Peyer's patch (tissue), 4 donors: Measurements from ENCODE around the gene ENOPH1. TPM values are rescaled to one million over a fixed set of nuclear protein-coding genes. Genes with fewer than 3 reads are reported as not detected.

Experiments used
- DNase-seq, 3 donors: peaks; one replicate each; pipeline ENCODE4 v3.0.0-alpha.2; 2017 to 2019
- H3K27ac ChIP-seq, 4 donors: fragments of 200-600 bp; sonication (generic); one replicate each; pipeline ENCODE4 v1.5.1; 2016 to 2019
- H3K27me3 ChIP-seq, 2 donors: fragments of 200-600 bp; sonication (generic); one replicate each; pipeline ENCODE4 v1.5.1; 2019
- H3K36me3 ChIP-seq, 3 donors: fragments of 200-600 bp; sonication (generic); one replicate each; pipeline ENCODE4 v1.5.1; 2016 to 2019
- H3K4me1 ChIP-seq, 4 donors: fragments of 200-600 bp; sonication (generic); one replicate each; pipeline ENCODE4 v1.5.1; 2016 to 2019
- H3K4me3 ChIP-seq, 4 donors: fragments of 200-600 bp; sonication (generic); 1 replicate in 3 of 4; 2 replicates in 1 of 4; pipeline ENCODE4 v1.5.1; 2016 to 2019; ENCODE audit warnings: mild to moderate bottlenecking in 1 of 4
- H3K9me3 ChIP-seq, 4 donors: fragments of 200-600 bp; sonication (generic); one replicate each; pipeline ENCODE4 v1.5.1; 2016 to 2019; ENCODE audit warnings: mild to moderate bottlenecking in 1 of 4
- CTCF ChIP-seq, 6 experiments: fragments of 450-650 bp in 4 of 6; fragments of 200-600 bp in 2 of 6; sonication (generic) in 1 of 6; IDR thresholded peaks; one replicate each; pipeline ENCODE4 v1.5.1; 2017 to 2019; ENCODE audit warnings: antibody characterized with exemption in 6 of 6, mild to moderate bottlenecking in 3 of 6, moderate library complexity in 1 of 6
- POLR2A ChIP-seq, 2 donors: fragments of 450-650 bp; IDR thresholded peaks; one replicate each; pipeline ENCODE4 v1.5.1; 2017; ENCODE audit warnings: antibody characterized with exemption in 2 of 2, mild to moderate bottlenecking in 2 of 2, moderate library complexity in 2 of 2
- total RNA-seq, 4 donors: library from RNA; depleted of rRNA; stranded (reverse); fragments of >200 nt; gene quantifications; one replicate each; pipeline ENCODE4 v1.1.0, GENCODE V29; 2016

ENOPH1 gene
- total RNA-seq, 4 donors from 2014 or later = 8.2 to 18.6 (median 15.2) TPM

- H3K4me1 ChIP-seq = peaks cover 0 to 22% (median 0%) of the 10 kb centered on the region in 4 donors
- no peak for DNase-seq
- no peaks in the 10 kb centered on the region for H3K27me3 ChIP-seq
- H3K4me3 ChIP-seq = no peak overlapping the region
- H3K9me3 ChIP-seq = no peaks in the 10 kb centered on the region
- TF ChIP-seq CTCF (IDR thresholded peaks at IDR 0.05) (no peak), POLR2A (IDR thresholded peaks at IDR 0.05) (no peak)
- H3K27ac ChIP-seq = no peak overlapping the region
- H3K36me3 ChIP-seq = no peaks in the 10 kb centered on the region
Measured at GRCh38 chr4:82434949-82435348, 4.6 kb downstream of the ENOPH1 start.

- H3K27me3 ChIP-seq = no peaks in the 10 kb centered on the region
- H3K9me3 ChIP-seq = no peaks in the 10 kb centered on the region
- TF ChIP-seq CTCF (IDR thresholded peaks at IDR 0.05) (no peak), POLR2A (IDR thresholded peaks at IDR 0.05) (no peak)
- peaks cover 0 to 22% (median 0%) of the 10 kb centered on the region in 4 donors for H3K4me1 ChIP-seq
- no peak for DNase-seq
- H3K27ac ChIP-seq = no peak overlapping the region
- H3K36me3 ChIP-seq = no peaks in the 10 kb centered on the region
- no peak overlapping the region for H3K4me3 ChIP-seq
Measured at GRCh38 chr4:82436130-82436529, 5.7 kb downstream of the ENOPH1 start.

- TF ChIP-seq POLR2A (IDR thresholded peaks at IDR 0.05) = no peak
- TF ChIP-seq CTCF (IDR thresholded peaks at IDR 0.05) = no peak
- Histone ChIP-seq H3K4me1 (peaks cover 0 to 16% (median 0%) of the 10 kb centered on the region in 4 donors), H3K36me3 (no peaks in the 10 kb centered on the region), H3K9me3 (no peaks in the 10 kb centered on the region), H3K4me3 (no peak overlapping the region), H3K27ac (no peak overlapping the region), H3K27me3 (no peaks in the 10 kb centered on the region)
- DNase-seq = no peak
Measured at GRCh38 chr4:82436780-82437179, 6.4 kb downstream of the ENOPH1 start.

- no peak for DNase-seq
- Histone ChIP-seq H3K27me3 (no peaks in the 10 kb centered on the region), H3K9me3 (no peaks in the 10 kb centered on the region), H3K36me3 (no peaks in the 10 kb centered on the region), H3K4me3 (no peak overlapping the region), H3K4me1 (peaks cover 0 to 10% (median 0%) of the 10 kb centered on the region in 4 donors), H3K27ac (no peak overlapping the region)
- TF ChIP-seq POLR2A (IDR thresholded peaks at IDR 0.05) (no peak), CTCF (IDR thresholded peaks at IDR 0.05) (no peak)
Measured at GRCh38 chr4:82437285-82438005, 7.1 kb downstream of the ENOPH1 start.

GRCh38 chr4:82439088-82439487, 8.7 kb downstream of the ENOPH1 start:
- Histone ChIP-seq H3K4me1 (peaks cover 0 to 5% (median 0%) of the 10 kb centered on the region in 4 donors), H3K27me3 (no peaks in the 10 kb centered on the region), H3K27ac (no peak overlapping the region), H3K36me3 (no peaks in the 10 kb centered on the region), H3K4me3 (no peak overlapping the region), H3K9me3 (no peaks in the 10 kb centered on the region)
- DNase-seq = no peak
- TF ChIP-seq CTCF (IDR thresholded peaks at IDR 0.05) (no peak), POLR2A (IDR thresholded peaks at IDR 0.05) (no peak)
